HG02938 (cell line): Measurements from ENCODE around the gene CALCR.

Source experiments
- ATAC-seq: cut with Tn5 transposase; IDR thresholded peaks from one replicate; pipeline ENCODE4 v1.9.1; 2021; ENCODE audit warnings: mild to moderate bottlenecking, moderate library complexity; ENCODE audit not compliant: unreplicated experiment

The CALCR gene

DNA sequence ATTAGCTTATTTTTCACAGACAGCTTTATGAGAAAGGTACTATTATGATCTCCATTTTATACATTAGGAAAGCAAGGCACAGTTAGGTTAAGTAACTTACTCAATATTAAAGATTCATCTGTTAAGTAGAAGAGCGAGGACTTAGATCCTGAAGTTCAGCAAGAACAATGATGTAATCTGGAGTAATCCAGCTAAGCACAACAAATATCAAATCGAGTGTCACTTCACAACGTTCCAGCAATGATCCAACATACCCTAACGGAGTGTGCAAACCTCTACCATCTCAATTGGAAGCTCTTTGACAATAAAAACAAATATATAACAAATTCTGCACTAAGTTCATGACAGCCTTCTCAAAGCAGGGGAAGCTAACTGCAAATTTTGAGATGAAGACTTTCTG is 121.3 kb downstream of the CALCR start:
- no peak for ATAC-seq

DNA sequence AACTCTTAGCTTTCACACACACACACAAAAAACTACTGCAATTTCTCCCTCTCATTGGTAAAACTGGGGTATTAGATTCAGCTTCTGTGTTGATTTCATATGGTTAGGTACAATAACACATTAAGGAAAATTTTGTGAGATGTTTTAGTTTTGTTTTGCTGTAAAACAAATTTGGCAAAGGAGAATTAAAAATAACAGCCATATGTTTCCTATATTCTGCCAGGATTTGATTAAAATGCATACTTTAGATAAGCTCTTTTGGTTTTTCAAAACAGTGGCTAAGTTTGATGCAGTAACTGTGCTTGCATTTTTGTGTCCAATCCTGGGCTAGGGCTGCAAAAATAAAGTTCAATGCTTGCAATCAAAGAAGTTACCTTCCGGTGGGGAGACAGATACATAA is 126.3 kb downstream of the CALCR start:
- ATAC-seq: no peak

DNA sequence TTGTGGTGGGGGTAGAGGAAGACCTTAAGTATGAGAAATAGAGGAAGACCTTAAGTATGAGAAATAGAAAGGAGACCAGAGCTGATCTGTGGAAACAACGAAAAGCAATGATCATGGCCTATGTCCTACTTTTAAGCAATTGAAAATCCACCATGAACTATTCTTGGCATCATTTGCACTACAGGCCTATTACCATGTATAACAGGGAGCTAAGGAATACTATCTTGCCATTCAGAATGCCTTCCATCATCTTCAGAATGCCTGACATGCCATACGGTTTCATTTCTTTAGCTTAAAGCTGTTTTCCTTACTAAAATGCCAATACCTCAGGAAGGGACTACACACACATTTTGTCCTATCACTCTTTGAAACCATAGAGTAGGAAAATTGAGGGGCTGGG is 127.0 kb downstream of the CALCR start:
- no peak for ATAC-seq

DNA sequence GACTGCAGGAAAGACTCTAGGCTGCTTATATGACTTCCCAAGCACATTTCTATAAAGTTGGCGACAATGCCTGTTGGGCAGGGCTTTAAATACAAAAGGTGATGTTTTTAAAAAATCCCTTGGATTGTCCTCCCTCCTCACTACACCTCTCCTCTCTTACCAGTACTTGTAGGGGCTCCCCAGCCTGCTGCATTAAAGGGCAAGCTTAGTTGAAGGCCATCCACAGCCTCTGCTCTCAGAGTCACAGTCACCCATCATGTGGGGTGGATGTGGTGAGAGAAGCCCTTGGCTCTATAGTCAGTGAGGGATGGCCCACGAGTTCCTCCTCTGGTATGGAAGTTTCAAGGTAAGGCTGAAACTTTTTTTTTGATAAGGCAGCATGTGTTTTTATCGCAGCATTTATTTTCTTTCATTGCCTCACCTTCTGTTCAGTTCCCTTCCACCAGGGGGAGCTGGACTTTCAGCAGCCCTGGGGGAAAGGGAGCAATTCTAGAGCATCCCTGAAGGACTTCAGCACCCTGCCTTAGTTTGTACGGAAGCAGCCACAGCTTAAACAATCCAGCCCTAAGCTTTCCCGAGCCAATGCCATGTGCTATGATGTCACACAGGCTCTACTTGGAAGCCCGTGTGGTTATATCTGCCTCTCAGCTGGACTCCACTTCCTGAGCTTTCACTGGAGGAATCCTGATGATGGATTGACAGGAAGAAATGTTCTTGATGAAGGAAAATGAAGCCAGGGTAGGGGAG is 131.9 kb downstream of the CALCR start:
- ATAC-seq: no peak

DNA sequence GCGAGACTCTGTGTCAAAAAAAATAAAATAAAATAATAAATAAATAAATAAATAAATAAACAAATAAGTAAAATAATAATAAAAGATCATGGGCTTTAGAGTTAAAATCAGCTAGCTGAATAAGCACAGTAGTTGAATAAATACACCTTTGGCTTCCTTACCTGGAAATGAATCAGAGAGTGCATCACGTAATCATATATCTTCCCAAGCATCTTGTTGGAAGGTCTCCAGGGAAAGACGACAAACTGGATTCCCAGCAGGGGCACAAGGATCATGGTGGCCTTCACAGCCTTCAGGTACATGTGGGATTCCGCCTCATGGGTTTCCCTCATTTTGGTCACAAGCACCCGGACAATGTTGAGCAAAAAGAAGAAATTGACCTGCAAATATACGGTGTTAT is 138.7 kb downstream of the CALCR start:
- no peak for ATAC-seq

DNA sequence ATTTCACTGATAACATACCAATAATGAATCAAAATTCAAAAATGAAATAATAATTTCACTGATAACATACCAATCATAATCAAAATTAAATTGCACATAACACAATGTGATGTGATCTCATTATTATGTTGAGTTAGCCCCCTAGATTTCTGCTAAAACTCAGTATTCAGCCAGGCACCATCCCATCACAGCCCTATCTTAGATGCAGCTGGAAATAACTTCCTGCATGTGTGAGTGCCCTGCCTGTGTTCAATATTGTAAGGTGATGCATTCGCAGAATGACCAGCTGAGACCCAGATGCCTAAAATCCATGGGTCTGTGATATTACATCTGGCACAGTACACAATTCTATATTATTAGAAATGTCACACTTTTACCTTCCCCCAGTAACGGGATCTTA is 142.4 kb downstream of the CALCR start:
- ATAC-seq: no peak

GRCh38 chr7:93430917-93431588 is 143.5 kb downstream of the CALCR start:
- no peak for ATAC-seq

DNA sequence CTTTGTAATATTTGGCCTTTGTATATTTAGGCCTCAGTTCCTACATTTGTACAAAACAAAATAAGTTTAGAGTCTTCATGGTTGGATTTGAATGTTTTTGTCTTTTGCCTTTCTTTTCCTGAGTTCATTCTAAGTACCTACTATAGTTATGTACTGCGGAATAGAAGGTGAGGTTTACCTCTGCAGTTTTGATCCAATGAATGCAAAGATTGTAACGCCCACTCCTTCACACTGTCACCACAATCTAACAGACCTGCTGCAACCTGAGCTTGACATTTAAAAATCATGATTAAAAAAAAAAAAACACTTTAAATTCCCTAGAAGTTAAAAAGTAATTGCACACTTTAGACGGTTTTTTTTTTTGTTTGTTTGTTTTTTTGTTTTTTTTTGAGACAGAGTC is 145.0 kb downstream of the CALCR start:
- ATAC-seq: no peak

DNA sequence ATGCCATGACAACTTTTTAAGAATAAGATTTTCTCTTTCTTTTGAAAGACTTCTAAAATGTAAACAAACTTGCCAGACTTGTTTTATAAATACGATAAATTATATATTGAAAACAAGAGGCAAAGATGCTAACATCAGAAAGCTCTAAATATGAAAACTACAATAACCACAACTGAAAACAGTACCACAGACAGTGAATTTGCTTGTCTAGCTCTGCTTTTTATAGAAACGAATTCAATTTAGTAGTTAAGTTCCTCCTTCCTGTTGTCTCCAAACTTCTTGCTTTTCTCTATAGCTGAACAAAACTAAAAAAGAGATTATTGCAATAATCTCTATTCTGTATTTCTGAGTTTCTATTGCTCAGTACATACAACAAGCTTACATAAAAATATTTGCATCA is 147.4 kb downstream of the CALCR start:
- ATAC-seq: no peak

DNA sequence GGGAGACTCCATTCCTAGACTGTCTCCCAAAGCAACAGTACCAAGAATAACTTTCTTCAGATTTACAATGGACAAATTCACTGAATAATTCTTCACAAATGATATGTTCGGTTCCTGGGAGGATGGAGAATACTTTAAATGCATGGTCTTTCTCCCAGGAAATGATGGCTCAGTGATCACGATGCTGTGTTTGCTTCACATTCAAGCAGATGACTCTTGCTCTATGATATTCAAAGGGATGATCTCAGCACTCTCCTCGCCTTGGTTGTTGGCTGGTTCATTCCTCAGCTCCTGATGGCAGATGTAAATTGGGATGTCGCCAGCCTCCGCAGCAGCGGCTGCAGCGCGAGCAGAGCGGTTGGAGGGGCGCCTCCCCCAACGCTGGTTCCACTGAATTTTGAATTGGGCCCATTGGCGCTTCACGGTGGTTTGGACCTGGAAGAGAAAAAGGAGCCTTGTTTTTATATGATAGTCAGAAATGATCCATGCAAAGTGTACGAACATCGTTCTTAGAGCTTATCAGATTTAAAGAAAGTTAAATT is 148.3 kb downstream of the CALCR start:
- ATAC-seq: no peak

DNA sequence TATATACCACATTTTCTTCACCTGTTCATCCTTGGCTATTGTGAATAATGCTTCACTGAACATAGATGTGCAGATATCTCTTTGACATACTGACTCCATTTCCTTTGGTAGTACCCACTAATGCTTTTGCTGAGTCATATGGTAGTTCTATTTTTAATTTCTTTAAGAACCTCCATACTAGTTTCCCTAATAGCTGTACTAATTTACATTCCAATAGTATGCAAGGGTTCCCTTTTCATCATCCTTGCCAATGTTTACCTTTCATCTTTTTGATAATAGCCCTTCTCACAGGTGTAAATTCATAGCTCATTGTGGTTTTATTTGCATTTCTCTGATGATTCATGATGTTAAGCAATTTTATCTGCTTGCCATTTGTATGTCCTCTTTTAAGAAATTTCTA is 159.9 kb downstream of the CALCR start:
- no peak for ATAC-seq

GRCh38 chr7:93409324-93409723 is 165.2 kb downstream of the CALCR start:
- ATAC-seq: no peak

DNA sequence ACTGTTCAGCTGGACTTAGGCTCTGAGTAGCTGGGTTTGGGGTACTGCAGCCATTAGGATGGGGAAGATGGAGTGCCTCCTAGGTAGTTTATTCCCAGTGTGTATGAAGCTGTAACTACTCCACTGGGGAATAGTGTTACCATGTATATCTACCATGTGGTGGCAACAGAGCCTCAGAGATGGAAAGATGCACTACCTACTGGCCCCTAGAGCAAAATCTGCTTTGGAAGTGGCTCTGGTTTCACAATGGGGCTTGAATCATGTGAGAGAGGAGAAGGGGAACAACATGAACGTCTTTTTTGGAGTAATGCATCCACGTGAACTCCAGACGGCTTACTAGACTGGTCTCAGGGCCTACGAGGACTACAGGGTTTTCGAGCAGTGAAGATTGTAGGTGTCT is 167.3 kb downstream of the CALCR start:
- no peak for ATAC-seq

GRCh38 chr7:93402944-93403343 is 171.6 kb downstream of the CALCR start:
- no peak for ATAC-seq

DNA sequence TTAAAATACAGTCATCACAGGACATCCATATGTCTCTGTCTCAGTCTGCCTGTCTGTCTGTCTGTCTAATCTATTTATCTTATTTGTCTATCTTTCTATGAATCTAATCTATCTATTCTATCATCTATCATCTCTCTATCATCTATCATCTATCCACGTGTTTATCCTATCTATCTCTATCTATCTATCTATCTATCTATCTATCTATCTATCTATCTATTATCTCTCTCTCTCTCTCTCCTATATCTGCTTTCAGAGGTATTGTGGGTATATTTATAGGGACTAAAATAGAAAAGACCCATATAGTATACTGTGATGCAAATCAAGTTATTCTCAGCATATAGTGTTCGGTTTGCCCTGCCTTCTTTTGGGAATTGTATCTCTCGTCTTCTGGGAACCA is 174.9 kb downstream of the CALCR start:
- no peak for ATAC-seq

DNA sequence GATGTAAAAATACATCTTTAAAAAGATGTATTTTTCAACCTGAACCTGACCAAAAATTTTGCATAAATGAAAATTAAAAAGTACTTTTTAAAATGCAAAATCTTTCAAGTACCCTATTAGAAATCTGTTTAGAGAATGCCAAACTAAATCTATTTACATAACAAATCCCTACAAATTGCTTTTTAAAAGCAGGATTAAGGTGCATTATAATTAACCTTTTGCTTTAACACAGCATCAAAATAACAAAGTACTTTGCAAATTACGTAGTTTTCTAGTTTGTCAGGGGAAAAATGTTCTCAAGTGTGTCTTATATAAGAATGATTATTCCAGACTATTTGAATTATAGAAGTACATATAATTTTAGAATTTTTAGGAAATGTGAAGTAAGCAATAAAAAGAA is 181.5 kb downstream of the CALCR start:
- no peak for ATAC-seq

GRCh38 chr7:93390660-93391059 is 183.9 kb downstream of the CALCR start:
- ATAC-seq: no peak

DNA sequence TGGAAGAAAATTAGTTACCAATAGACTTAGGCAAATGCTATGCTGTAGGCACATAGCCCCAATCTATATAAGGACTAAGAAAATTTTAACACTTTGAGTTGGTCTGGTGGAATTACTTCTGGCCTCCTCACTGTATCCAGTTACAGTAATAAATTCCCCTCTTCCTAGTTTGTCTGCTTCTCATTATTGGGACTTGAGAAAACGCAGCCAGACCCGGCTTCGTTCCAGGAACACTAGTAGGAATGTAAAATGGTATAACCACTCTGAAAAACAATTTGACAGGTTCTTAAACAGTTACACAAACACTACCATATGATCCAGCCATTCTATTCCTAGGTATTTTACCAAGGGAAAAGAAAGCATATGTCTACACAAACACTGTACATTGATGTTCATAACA is 192.2 kb downstream of the CALCR start:
- no peak for ATAC-seq

DNA sequence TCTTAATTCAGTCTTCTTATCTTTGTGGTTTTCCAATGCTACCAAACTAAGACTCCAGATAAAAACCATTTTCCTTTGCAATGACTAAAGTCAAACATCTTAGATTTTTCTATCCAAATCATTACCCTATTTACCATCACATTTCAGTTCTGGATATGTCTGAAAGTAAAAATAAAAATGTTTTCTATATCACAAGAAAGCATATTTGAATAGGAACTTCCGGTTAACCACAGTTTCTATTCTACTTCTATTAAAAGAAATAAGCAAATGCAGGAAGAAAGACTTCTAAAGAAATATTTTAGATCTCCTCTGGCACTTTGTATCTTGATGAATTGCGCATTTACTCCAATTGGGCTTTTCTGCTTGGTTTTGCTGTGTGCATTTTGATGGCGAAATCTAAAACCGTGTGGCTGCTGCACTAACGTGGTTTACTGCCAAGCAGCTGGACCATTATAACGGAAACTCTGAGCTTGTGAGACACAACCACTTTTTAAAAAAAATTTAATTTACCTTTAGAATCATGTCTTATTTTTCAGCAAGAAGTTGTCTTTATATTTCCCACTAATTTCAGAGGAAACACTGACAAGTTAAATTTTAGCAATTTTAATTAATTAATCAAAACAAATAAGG is 196.3 kb downstream of the CALCR start:
- no peak for ATAC-seq

- peak; percentile 55 for ATAC-seq
These were observed 198.9 kb downstream of the CALCR start for GRCh38 chr7:93375603-93376002.
